ENCODE data around the gene CUEDC1.

The CUEDC1 gene

DNA sequence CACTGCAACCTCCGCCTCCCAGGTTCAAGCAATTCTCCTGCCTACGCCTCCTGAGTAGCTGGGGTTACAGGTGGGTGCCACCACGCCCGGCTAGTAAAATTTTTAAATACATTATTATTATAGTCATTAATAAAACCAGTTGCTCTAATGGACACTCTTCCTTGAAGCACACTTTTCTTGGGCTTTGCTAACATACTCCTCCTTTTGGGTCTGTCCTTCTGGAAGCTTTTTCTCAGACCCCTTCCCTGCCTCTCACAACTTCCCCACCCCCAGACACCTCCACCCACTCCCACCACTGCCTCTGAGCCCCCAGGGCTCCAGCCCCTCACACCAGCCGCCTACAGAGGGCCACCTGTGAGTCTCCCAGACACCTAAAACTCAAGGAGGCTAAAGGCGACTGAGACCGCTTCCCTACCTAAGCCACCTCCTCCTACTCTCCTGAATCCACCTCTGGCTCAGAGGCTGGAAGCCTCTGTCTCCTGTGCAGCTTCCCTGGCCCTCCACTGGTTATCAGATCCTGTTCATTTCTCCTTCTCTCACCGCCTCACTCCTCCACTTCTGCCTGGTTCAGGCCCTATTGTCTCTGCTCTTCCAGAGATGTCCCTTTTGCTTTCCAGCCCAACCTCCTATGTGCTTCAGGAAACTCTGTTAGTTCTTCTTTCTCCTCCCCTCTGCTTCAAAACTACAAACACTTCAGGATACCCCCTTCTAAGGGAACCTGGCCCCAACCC, 2.1 kb upstream of the CUEDC1 start:
- no peak for DNase-seq

DNA sequence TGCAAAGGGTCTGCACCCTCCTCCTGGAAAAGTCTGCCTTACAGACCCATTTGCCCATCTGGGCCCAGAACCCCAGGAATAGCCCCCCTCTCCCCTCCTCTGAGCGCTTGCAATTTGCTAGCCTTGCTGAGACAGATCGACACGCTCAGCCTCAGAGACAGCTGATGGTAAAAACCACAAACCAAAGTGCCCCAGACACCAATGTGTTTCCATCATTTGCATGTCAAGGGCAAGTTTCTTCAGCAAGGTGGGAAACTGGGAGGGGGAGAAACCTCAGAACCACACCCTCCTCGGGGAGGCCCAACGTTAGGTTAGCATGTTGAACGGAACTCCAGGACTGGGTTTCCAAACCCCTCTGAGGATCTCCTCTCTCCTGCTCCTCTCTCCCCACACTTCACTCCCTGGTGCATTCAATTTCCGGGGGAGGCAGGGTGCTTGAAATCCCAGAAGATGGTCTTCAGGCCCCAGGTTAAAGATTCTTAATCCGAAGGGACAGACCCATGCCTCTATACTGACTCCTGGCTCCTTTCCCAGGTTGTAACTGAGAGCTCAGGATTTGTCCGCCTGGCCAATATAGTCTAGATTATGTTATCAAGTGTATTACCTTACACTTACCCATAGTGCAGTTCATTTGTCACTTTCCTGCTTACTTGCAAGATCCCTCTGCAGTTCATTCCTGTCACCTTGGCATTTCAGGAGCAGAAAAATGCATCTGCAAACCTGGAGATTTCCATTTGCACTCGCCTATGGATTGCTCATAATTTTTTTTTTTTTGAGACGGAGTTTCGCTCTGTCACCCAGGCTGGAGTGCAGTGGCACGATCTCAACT, 1.3 kb upstream of the CUEDC1 start:
- DNase-seq, result peak; percentile 5

DNA sequence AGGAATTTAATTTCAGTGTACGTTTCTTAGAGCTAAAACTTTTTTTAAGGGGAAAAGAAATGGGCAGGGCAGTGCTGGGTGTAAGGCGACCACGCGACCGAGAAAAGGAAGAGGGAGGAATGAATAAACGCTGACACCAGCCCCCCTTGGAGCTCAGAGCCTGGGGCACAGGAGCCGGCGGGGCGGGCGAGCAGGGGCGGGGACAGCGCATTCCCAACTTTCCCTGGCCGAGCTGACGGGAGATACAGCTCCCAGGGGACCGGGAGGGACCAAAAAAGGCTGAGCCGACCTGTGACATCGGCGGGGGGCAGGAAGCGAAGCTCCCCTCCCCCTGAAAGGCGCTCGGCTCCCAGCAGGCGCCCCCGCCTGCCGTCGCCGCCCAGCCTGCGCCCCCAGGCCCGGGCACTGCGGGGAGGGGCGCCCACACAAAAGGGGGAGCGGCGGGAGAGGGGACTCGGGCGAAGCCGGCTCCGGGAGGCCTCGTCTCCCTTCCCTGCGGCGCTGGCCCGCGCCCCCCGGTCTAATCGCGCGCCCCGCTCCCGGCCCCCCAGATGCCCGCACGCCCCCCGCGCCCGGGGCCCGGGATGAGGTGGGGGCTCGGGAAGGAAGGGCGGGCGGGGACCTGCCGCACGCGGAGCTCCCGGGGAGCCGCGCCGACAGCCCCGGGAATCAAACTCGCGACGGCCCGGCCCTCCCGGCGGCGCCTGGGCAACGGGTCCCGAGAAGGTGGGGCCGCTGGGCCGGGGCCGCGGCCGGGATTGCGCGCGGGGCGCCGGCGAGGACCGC, 622 bp downstream of the CUEDC1 start:
- DNase-seq, result no peak

DNA sequence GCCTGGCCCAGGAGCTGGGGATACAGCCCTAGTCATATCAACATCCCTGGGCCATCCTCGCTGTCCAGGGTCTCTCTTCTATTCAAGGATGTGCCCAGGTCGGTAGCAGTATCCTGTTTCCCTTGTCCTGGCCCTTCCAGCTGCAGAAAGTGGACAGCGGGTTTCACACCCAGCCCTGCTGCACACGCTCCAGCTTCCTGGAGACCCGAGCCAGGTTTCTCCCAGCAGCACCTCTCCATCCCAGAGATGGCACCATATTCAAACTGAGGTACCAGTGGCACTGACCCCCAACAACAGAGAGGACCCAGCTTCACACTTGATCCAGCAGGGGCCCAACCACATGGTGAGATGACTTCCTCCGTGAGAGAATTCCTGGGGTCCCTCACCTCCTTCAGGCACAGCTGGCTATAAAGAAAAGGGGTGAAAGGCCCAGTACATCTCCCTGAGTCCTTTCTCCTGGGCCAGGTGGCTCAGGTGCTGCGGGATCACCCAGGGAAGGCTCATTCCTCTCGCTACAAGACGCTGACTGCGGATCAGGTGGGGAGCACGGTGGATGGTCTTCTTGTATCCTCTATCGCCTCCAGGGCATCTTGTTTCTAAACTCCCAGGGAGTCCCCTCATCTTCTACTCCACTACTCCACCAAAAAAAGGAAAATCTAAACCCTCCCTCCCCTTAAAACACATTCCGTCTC, 1.4 kb downstream of the CUEDC1 start:
- no peak for DNase-seq

DNA sequence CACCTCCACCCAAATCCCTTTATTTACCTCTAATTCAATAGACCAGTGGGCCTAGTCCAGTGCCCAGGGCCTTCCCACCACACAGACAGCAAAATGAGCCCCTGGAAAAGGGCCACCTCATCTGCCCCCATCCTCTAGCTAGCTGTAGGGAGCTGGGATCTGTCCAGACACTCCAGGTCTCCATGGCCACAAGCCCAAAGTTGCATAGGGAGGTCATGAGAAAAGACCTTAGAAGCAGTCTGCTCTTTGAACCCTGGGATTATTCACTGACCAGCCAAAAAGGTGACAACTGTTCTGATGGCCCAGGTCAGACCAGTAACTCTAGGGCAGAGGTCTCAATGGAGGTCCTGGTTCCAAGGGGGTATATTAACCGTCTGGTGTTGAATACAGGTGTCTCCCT, 2.0 kb downstream of the CUEDC1 start:
- no peak for DNase-seq

DNA sequence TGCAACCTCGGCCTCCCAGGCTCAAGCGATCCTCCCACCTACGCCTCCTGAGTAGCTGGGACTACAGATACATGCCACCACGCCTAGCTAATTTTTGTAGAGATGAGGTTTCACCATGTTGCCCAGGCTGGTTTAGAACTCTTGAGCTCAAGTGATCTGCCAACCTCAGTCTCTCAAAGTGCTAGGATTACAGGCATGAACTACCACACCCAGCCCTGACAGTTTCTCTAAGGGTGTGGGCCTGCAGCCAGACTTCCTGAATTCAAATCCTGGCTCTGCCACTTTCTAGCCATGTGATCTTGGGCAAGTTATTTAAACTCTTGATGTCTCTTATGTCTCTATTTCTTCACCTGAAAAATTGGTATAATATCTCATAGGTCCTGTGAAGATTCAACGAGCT, 5.6 kb downstream of the CUEDC1 start:
- peak; percentile 48 for DNase-seq

DNA sequence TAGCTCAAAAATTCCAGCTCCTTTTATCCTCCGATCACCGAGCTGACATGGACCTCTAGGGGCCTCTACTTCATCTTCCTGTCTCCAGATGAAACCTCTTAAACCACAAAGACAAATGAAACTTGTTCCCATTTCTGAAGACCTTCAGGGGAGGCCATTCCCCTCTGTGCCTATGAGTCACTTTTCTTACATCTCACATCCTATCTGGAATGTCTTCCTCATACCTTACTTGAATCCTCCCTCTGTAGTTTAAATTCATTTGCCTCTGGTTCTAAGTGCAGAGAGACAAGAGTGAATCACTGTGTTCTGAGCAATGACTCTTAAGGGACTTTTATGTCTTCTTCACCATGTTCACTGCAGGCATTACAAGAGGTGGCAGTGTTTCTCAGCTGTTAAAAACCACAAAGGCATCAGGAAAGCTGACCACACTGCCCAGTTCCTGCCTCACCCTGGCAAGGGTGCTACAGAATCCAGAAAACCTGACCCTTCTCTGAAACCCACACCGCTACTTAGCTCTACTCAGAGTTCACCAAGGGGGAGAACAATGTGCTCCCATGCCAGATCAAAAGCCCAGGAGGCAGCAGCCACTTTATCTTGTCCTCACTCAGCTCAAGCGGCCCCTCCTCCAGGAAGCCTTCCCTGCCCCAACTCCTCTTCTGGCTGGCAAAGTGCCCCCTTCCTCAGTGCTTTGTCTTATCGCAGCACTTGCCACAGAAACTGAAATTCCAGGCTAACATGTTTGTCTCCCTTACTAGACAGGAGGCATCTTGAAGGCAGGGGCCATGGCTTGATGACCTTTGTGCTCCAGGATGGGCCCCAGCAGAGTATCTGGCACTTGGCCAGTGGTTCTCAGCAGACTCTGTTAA, 6.4 kb downstream of the CUEDC1 start:
- DNase-seq, result peak; percentile 74

DNA sequence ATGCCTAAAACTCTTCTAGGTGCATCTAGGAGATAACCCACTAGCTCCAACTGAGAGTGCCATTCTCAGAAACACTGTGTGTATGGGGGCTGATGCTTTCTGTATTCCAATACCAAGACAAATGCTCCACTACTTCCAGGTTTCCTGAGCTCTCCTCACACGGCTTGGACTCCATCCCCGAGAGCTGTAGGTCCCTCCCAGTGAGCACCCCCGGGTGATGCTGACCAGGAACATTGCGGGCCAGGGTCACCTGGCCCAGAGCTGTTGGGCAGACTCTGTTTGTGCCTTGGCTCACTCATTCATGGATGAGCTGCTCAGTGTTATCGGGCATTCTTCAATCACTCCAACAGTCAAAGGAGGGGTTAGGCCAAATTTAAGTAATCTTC, 7.0 kb downstream of the CUEDC1 start:
- no peak for DNase-seq

DNA sequence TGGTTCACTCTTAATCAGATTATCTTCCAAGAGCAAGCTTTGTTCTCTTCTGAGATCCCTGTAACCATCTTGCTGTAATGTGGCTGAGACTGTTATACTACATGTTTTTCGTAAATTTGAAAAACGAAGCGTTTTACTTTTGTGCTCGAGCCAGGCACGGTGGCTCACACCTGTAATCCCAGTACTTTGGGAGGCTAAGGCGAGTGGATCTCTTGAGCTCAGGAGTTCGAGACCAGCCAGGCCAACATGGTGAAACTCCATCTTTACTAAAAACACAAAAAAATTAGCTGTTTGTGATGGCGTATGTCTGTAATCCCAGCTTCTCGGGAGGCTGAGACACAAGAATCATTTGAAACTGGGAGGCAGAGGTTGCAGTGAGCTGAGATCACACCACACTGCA, 7.8 kb downstream of the CUEDC1 start:
- no peak for DNase-seq

DNA sequence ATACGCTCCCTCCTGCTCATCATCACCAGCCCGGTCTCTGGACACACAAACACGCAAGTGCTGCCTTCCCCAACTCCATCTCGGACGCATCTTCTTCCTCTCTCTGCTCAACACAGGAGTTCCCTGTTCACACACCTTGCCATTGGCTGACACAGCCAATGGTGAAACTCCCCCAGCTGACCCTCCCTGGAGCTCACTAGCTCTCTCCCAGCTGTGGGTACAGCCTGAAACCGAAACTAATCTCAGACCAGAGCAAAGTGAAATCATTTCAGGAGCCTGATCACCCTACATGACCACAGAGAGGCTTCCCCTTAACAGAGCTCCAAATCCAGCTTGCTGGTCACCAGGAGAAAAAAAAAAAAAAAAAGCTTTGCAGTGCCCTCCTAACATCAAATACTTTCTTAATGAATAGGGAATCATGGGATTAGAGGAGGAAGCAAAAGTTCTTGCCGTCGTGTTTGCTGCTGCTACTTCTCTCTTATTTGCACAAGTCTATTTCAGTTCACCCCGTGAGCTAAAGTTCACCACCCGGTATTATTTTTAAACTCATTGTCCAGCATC, 8.3 kb downstream of the CUEDC1 start:
- peak; percentile 89 for DNase-seq

DNA sequence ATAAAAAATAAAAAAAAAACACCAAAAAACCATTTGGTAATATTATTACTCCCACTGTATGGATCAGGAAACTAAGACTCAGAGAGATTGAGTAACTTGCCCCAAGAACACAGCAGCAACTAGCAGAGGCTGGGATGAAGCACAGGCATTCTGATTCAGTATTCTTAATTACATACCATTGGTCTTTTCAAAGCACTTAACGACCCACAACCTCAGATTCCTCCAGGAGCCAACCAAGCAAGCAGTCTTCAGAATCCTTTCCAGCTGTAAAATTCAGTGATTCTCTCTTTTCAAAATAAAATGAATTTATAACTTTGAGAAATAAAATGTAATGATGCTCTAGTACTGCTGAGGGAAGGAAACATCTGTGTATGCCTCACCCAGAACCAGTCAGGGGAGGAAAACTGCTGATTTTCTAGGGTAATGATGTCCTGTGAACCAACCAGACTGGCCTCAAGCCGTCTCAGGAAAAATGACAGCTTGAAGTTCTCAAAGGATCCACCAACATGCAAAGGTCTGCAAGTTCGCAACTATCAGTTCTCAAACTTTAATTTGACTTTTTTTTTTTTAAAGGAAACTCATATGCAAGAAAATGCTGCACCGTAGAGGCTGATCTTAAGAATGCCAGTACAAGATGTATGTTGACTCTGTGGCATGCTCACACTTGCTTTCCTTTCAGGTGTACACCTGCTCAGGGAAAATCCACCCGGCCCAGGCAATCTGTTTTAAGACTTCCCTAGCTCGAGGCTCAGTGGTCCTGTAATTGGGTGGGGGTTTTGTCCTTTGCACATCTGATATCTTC, 9.0 kb downstream of the CUEDC1 start:
- no peak for DNase-seq

DNA sequence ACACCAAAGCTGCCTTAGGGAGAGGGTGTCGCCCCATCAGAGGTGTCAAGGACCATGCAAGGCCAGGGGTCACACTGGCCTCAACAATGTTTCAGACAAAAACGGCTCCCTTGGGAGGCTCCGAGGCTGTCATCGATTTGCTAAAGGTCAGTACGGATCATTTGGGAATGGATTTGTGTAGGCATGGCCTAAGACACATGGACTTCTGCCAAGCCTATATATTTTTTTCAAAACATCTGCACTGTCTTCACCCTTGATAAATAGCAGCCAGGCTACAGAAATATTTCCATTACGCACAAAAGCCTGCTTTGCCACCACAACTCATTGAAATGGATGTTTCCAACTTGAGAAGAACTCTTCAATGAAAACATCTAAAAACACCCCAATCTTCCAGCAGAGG, 10.3 kb downstream of the CUEDC1 start:
- DNase-seq, result no peak

DNA sequence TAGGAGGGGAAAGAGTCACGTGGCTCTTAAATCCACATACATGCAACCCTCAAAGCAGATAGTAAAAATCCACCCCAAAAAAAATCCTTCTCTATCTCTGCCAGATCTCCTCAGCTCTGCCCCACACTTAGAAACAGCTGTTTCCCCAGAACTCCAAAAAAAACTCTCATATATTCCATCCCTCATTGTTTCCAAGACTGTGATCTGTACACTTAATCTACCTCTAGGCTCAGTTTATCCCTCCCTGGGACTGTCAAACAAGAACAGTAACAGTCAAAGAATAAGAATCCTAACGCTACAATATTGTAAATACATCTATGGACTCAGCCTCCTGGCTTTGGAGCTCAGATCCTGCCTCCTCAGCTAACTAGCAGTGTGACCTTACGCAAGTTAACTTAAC, 11.6 kb downstream of the CUEDC1 start:
- no peak for DNase-seq

DNA sequence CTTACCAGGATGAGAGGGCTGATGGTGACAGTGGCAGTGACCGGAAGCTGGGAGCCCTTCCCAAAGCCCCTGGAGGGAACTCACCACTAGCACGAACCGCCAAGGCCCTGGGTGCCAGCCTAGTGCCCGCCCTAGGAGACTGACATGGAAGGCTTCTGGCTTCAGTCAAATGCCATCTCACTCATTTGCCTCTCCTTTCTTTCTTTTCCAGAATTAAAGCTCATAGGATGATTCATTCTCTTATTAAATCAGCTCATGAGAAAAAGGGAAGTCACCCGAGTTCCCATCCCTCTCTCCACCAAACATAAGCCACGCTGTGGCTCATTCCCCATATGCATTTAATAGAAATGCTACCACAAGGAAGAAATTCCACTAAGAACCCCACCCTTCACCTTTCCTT, 12.1 kb downstream of the CUEDC1 start:
- peak; percentile 71 for DNase-seq

DNA sequence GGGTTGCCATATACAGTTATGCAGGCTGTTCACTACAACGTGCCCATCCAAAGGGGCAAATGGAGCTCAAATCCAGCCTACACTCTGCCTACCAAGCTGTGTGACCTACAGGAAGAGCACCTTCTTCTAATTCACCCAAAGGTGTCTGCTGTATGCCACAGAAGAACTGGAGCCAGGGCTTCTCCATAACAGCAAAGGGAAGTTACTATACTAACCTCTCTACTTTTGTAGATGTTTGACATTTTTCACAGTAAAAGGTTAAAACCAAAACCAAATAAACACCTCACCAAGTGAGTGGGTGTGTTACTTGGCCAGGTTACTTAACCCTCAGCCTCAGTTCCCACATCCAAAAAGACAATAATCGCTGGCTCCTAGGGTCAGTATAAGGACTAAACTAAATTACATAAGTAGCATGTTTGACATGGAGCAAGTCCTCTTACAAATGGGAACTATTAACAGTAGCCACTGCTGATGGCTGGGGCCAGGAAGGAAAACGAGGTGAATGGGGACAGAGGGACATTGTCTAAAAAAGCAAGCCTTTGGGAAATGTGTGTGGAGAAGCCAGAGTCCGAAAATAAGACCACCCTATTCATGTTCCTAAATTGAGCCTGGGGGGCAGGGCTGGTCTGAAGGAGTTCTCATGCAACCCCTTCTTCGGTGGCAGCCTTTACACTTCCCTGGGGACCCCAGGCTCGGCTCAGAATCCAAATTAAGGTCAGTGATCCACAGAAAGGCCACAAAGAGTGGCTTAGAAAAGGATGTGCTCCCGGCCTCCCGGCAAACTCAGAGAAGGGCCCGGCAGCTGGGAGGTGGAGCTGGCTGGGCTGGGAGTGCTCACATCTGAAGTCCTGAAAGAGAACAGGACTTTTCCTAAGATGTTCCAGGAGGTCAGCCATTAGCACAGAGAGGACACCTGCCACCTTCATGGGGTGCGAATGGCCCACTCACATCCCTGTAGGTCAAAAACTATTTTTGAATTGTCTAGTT, 13.5 kb downstream of the CUEDC1 start:
- no peak for DNase-seq

DNA sequence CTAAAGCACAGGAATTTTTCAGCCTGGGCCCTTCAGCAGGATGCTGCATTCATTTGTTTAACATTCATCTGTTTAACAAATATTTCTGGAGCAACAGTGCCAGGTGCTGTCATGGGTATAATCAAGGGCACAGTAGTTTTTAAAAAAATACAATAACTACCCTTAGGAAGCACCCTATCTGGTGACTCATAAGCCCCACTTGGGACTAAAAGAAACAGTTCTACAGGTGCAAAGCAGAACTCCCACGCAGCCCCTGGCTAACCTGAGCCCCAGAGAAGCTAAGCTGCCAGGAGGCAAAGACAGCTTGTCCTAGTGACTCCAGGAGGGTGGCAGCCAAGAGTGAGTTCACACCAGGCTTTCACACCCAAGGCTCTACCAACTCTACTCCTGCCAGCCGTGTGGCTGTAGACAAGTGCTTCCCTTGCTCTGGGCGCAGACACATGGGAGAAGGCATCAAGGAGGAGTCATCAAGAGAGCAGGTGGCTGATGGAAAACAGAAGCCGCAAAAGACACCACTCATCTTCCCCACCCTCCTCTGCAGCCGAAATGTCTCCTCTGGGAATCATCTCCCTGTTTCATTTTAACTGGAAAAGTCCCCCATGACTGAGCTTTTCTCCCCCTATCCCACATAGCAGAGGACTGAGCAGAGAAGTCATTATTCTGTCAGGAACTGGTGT, 14.4 kb downstream of the CUEDC1 start:
- no peak for DNase-seq

DNA sequence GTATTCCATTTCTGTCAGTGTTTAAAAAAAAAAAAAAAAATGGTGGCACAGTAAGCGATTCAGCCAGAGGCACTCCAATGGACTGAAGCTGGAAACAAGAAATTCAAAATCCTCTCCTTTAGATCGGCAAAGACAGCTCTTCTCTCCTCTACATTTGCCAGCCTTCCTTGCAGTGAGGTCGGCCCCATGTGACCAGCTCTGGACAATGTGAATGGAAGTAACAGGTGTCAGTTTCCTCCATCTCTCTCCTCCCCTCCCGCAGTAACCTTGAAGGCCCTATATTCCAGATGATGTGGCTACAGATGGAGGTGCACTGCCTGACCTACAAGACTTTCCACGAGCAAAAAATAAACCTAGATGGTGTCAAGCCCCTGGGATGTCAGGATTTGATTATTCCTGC, 15.0 kb downstream of the CUEDC1 start:
- DNase-seq, result no peak

DNA sequence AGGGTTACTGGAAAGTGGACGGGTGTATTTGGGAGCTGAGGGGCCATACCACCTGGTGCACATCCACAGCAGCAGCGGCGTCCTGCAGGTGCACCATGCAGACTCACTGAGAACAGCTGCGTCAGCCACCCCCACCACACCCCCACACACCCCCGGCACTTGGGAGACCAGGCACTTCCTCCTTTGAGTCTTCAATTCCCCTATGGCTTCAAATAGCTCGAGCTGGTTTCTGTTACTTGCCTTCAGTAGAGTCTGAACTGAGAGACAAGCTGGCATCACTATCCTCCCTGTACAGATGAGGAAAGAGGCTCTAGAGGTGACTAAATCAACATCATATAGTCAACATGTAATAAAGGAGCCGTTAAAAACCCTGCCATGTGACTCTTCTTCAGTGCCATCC, 15.4 kb downstream of the CUEDC1 start:
- peak; percentile 93 for DNase-seq

DNA sequence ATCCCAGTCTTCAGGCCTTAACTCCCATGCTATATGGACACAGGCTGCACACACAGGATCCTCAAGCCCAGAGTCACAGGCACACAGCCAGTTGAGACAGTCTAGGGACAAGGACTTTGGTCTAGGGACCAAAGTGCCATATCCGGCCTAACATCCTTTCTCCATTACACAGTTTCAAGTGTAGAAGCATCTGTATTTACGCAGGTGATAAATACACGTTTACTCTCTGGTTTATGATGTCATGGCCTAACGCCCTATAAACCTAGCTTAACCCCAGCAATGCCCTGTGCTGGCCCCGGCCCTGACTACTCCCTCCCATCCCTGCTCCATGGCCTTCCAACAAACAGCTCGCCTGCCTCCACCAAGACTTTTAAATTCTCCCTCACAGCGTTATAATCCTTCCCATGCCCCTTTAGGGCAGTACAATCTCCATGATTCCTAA, 17.1 kb downstream of the CUEDC1 start:
- no peak for DNase-seq
